Subcutaneous abdominal adipose tissue (tissue), 5 donors: Measurements from ENCODE around the gene NWD2.
"Not testable (repeated sequence)": the region's sequence is repeated elsewhere in the genome, so short reads cannot be mapped to it uniquely, and the experiment has no call there.

ENCODE experiments used
- H3K27ac ChIP-seq: one replicate; pipeline ENCODE4 v1.7.0; 2013; ENCODE audit warnings: low read depth, mild to moderate bottlenecking, inconsistent platforms, low read length, moderate library complexity
- H3K27me3 ChIP-seq, 5 donors: one replicate each; pipeline ENCODE4 v1.7.0; 2013; ENCODE audit warnings: low read length in 5 of 5, inconsistent platforms in 1 of 5; ENCODE audit not compliant: control insufficient read depth in 5 of 5, insufficient read depth in 4 of 5
- H3K36me3 ChIP-seq, 5 donors: one replicate each; pipeline ENCODE4 v1.7.0; 2013; ENCODE audit warnings: low read length in 5 of 5; ENCODE audit not compliant: control insufficient read depth in 5 of 5, insufficient read depth in 5 of 5
- H3K4me1 ChIP-seq, 5 donors: one replicate each; pipeline ENCODE4 v1.7.0; 2013; ENCODE audit warnings: low read length in 5 of 5, mild to moderate bottlenecking in 3 of 5, moderate library complexity in 1 of 5; ENCODE audit not compliant: control insufficient read depth in 5 of 5, insufficient read depth in 5 of 5
- H3K4me3 ChIP-seq, 5 donors: one replicate each; pipeline ENCODE4 v1.7.0; 2013; ENCODE audit warnings: low read length in 5 of 5, low read depth in 1 of 5
- H3K9ac ChIP-seq, 5 donors: one replicate each; pipeline ENCODE4 v1.7.0; 2013; ENCODE audit warnings: low read length in 5 of 5, mild to moderate bottlenecking in 4 of 5, moderate library complexity in 3 of 5
- H3K9me3 ChIP-seq, 5 donors: one replicate each; pipeline ENCODE4 v1.7.0; 2013; ENCODE audit warnings: low read length in 5 of 5; ENCODE audit not compliant: control insufficient read depth in 5 of 5
- donor health status: healthy.
- donor health status: healthy.
- donor health status: healthy.
- donor health status: healthy.
- donor health status: healthy.

NWD2 gene

GRCh38 chr4:37483610-37484009 is 239.1 kb downstream of the NWD2 start:
- Histone ChIP-seq H3K9ac (no peak overlapping the region), H3K27ac (peak overlapping the region; percentile 38), H3K36me3 (no peaks in the 10 kb centered on the region), H3K4me3 (no peak overlapping the region), H3K27me3 (no peaks in the 10 kb centered on the region), H3K4me1 (peaks cover 0 to 40% (median 27%) of the 10 kb centered on the region in 5 donors), H3K9me3 (no peaks in the 10 kb centered on the region)

GRCh38 chr4:37486166-37486565 is 241.6 kb downstream of the NWD2 start:
- no peak overlapping the region for H3K4me3 ChIP-seq
- peak overlapping the region; percentile 3 for H3K27ac ChIP-seq
- H3K27me3 ChIP-seq: no peaks in the 10 kb centered on the region
- no peaks in the 10 kb centered on the region for H3K36me3 ChIP-seq
- no peak overlapping the region for H3K9ac ChIP-seq
- H3K9me3 ChIP-seq: no peaks in the 10 kb centered on the region
- H3K4me1 ChIP-seq: peaks cover 0 to 23% (median 13%) of the 10 kb centered on the region in 5 donors

GRCh38 chr4:37487668-37488067 is 243.1 kb downstream of the NWD2 start:
- no peaks in the 10 kb centered on the region for H3K36me3 ChIP-seq
- no peak overlapping the region for H3K27ac ChIP-seq
- no peak overlapping the region for H3K9ac ChIP-seq
- peaks cover 0 to 9% (median under 1%) of the 10 kb centered on the region in 5 donors for H3K4me1 ChIP-seq
- H3K27me3 ChIP-seq: no peaks in the 10 kb centered on the region
- no peak overlapping the region for H3K4me3 ChIP-seq
- no peaks in the 10 kb centered on the region for H3K9me3 ChIP-seq

- Histone ChIP-seq H3K27ac (no peak overlapping the region), H3K4me3 (no peak overlapping the region)
These were observed 245.2 kb downstream of the NWD2 start for GRCh38 chr4:37489697-37490096.

GRCh38 chr4:37490391-37491347 is 246.1 kb downstream of the NWD2 start:
- no peaks in the 10 kb centered on the region for H3K27me3 ChIP-seq
- peaks cover 0 to 7% (median 0%) of the 10 kb centered on the region in 5 donors for H3K4me1 ChIP-seq
- H3K36me3 ChIP-seq: no peaks in the 10 kb centered on the region
- no peak overlapping the region for H3K9ac ChIP-seq
- H3K9me3 ChIP-seq: no peaks in the 10 kb centered on the region
- no peak overlapping the region for H3K4me3 ChIP-seq
- H3K27ac ChIP-seq: no peak overlapping the region

More at GRCh38 chr4:37489697-37490096, 245.2 kb downstream of the NWD2 start:
- Histone ChIP-seq H3K36me3 (no peaks in the 10 kb centered on the region), H3K9me3 (no peaks in the 10 kb centered on the region), H3K4me1 (peaks cover 0 to 7% (median 0%) of the 10 kb centered on the region in 5 donors), H3K27me3 (no peaks in the 10 kb centered on the region), H3K9ac (no peak overlapping the region)

- H3K4me1 ChIP-seq, H3K27ac ChIP-seq, H3K36me3 ChIP-seq, H3K9me3 ChIP-seq, H3K9ac ChIP-seq, H3K27me3 ChIP-seq, H3K4me3 ChIP-seq: not testable (repeated sequence)
These were observed 250.8 kb downstream of the NWD2 start for GRCh38 chr4:37495353-37495752.
